GM21447 (cell line): ENCODE results near the gene STRIP2.
"Not testable (repeated sequence)": the region's sequence is repeated elsewhere in the genome, so short reads cannot be mapped to it uniquely, and the experiment has no call there.

ENCODE experiments used
- ATAC-seq: cut with Tn5 transposase; IDR thresholded peaks from one replicate; pipeline ENCODE4 v1.9.1; 2021; ENCODE audit not compliant: unreplicated experiment

Gene STRIP2

GRCh38 chr7:129417073-129417472, 17.2 kb upstream of the STRIP2 start:
- no peak for ATAC-seq

- no peak for ATAC-seq
Observed at GRCh38 chr7:129421717-129422250, 12.4 kb upstream of the STRIP2 start.

GRCh38 chr7:129422727-129423126, 11.5 kb upstream of the STRIP2 start:
- no peak for ATAC-seq

GRCh38 chr7:129423700-129424410, 10.4 kb upstream of the STRIP2 start:
- no peak for ATAC-seq

- ATAC-seq = no peak
Observed at GRCh38 chr7:129426482-129426881, 7.8 kb upstream of the STRIP2 start.

DNA sequence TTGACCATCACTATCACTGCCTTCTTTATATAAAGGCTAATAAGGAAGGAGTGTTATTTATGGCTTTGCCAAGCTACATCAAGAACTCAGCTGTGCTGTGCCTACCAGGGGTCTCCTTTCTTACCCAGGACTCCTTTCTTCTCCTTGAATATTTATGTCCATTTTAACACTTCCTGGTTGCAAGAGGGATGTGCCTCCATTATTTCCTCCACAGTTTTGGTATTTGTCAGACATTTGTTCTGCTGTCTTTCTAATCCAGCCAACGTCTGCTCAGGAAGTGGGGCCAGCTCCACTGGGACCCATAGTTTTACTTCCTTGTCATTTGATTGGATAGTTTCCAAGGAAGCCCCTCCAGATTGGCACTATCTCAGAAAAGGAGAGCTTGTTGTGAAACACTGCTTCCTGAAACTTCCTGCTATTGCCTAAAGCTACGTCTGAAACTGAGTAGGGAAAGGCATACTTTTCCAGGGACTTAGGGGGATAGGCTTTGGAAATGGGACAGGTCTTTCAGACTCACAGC, 6.6 kb upstream of the STRIP2 start:
- ATAC-seq = no peak

- ATAC-seq = no peak
Observed at GRCh38 chr7:129431911-129432643, 2.2 kb upstream of the STRIP2 start.

GRCh38 chr7:129434675-129435318, 565 bp downstream of the STRIP2 start:
- ATAC-seq = no peak

GRCh38 chr7:129435414-129435829, 1.2 kb downstream of the STRIP2 start:
- no peak for ATAC-seq

DNA sequence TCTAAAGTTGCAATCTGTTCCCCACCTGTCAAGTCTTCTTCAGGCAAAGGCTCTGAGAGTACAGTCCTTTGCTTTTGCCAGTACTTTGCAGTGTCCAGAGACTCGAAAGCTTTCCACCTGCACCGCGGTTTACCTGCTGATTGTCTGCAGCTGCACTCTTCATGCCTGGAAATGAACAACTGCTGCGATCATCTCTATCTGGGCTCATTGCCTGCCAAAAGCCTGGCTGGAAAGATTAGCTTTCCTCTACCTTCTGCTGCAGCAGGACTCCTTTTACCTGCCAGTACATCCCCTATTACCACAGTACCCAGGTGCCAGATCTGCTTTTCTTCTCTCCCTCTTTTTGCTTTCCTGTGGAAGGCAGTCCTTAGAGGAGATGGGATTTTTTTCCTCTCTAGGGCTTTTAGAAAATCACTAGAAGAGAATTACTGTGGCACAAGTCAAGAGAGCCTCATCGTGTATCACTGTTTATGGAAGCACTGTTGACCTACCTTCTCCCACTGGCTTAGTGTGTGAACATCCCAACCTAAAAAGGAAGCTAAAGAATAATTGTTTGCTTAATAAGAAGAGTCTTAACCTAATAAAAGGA, 2.2 kb downstream of the STRIP2 start:
- no peak for ATAC-seq

DNA sequence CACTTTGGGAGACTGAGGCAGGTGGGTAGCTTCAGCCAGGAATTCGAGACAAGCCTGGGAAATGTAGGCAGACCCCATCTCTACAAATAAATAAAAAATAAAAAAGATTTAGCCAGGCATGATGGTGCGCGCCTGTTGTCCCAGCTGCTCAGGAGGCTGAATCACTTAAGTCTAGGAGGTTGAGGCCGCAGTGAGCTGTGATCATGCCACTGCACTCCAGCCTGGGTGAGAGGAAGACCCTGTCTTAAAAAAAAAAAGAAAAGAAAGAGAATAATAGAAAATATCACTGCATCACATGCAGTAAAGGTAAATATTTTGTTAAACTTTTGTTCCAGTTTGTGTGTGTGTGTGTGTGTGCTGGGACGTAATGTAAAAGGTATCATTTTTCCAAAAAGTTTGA, 3.0 kb downstream of the STRIP2 start:
- no peak for ATAC-seq

DNA sequence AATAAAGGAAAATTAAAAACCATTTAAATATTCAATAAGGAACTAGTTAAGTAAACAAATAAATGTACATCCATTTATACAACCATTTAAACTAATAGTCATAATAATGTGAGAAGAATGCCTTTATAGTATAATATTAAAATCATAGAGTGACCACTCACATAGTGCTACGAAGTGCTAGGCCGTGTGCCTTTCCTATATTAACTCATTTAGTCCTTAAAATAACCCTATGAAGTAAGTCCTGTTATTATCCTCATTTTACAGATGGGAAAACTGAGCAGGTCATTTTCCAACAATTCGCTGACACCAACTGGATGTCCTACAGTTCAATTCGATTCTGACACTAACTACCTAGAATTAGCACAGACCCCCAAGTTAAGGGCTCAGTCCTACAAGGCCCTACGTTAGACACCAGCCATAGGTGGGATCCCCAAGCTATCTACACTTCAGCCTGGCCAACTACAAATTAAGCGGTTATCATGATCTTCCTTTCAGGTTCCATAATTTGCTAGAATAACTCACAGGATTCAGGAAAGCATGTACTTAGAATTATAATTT, 4.1 kb downstream of the STRIP2 start:
- no peak for ATAC-seq

GRCh38 chr7:129438839-129439651, 4.8 kb downstream of the STRIP2 start:
- ATAC-seq = no peak

GRCh38 chr7:129439963-129440625, 5.9 kb downstream of the STRIP2 start:
- ATAC-seq = no peak

DNA sequence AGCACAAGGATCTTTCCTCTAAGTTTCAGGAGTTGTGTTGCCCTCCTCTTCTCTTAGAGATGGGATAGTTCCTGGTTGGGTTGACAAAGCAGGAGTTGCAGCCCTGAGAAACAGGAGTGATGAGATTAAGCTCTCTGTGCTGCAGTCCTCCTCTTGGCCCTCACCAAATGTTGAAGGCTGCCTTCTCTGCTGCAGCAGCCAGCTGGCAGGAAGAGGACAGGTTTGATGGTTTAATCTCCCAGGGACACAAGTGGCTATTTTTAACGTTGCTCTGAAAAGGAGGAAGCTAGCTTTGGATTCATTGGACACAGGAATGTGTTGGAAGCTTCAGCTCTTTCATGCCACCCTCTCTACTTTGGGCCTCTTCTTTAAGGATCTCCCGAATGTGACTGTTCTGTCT, 9.4 kb downstream of the STRIP2 start:
- ATAC-seq = no peak

- ATAC-seq = not testable (repeated sequence)
Observed at GRCh38 chr7:129444776-129445175, 10.5 kb downstream of the STRIP2 start.

DNA sequence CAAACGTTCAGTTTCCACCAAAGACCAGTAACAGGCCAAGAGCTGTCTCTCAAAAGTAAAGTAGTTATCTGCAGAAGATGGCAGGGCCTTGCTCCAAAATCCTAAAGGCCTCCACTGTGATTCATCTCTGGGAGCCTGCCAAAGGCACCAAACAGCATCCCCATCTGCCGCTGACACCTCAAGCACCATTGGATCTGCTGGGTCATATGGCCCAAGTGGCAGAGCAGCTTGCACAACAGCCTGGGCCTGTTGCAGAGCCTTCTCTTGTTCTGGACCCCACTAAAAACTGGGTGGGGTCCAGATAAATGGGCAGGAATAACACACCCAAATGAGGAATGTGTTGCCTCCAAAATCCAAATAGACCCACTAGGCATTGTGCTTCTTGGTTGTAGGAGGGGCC, 12.7 kb downstream of the STRIP2 start:
- not testable (repeated sequence) for ATAC-seq

DNA sequence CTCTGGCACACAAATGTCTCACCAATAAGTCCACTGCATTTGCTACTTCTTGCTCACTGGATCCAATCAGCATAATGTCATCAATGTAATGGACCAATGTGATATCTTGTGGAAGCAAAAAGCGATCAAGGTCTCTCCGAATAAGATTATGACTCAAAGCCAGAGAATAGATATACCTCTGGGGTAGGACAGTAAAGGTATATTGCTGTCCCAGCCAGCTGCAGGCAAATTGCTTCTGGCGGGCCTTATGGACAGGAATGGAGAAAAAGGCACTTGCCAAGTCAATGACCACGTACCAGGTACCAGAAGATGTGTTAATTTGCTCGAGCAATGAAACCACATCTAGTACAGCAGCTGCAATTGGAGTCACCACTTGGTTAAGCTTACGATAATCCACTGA, 13.2 kb downstream of the STRIP2 start:
- ATAC-seq = not testable (repeated sequence)

DNA sequence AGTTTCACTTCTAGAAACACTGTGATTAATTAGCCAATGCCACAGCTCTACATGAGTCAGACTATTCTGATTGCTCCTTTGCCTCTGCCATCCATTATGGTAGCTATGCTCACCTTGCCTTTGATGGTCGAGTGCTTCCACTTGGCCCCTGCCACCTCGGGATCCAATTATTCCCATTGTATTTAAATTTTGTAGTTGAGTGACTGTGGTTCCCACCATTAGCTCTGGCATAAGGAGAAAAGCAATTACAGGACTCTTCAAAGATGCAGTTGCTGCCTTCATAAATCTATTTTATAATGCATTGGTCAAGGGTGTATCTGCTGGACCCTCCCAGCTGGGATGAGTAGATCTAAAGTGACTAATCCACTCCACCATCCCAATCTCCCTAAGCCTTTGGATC, 14.4 kb downstream of the STRIP2 start:
- ATAC-seq = not testable (repeated sequence)
